ENCODE results near the gene CRYBA1.

Gene CRYBA1

GRCh38 chr17:29212094-29212631 lies 34.5 kb upstream of the CRYBA1 start:
- no peak for DNase-seq (ENCODE audit: extremely low read depth, low read depth)
- TF ChIP-seq CTCF (IDR thresholded peaks at IDR 0.05; ENCODE audit: low read depth, low read length), result no peak

- DNase-seq (ENCODE audit: extremely low read depth, low read depth), result peak; percentile 19
- TF ChIP-seq CTCF (IDR thresholded peaks at IDR 0.05; ENCODE audit: low read depth, low read length), result no peak
Measured at GRCh38 chr17:29212681-29213121, 34.0 kb upstream of the CRYBA1 start.

GRCh38 chr17:29214215-29215146 lies 32.2 kb upstream of the CRYBA1 start:
- no peak for TF ChIP-seq CTCF (IDR thresholded peaks at IDR 0.05; ENCODE audit: low read depth, low read length)
- no peak for DNase-seq (ENCODE audit: extremely low read depth, low read depth)

- DNase-seq (ENCODE audit: extremely low read depth, low read depth), result no peak
- no peak for TF ChIP-seq CTCF (IDR thresholded peaks at IDR 0.05; ENCODE audit: low read depth, low read length)
Measured at GRCh38 chr17:29215174-29215573, 31.5 kb upstream of the CRYBA1 start.

GRCh38 chr17:29215717-29216116 lies 30.9 kb upstream of the CRYBA1 start:
- no peak for TF ChIP-seq CTCF (IDR thresholded peaks at IDR 0.05; ENCODE audit: low read depth, low read length)
- no peak for DNase-seq (ENCODE audit: extremely low read depth, low read depth)

GRCh38 chr17:29216181-29216580 lies 30.5 kb upstream of the CRYBA1 start:
- DNase-seq (ENCODE audit: extremely low read depth, low read depth), result no peak

More at GRCh38 chr17:29216181-29216580, 30.5 kb upstream of the CRYBA1 start:
- no peak for TF ChIP-seq CTCF (IDR thresholded peaks at IDR 0.05; ENCODE audit: low read depth, low read length)
